ENCODE data around the gene DIPK1C. TPM values are rescaled to one million over a fixed set of nuclear protein-coding genes. Genes with fewer than 3 reads are reported as not detected.

The DIPK1C gene
- total and polyA plus RNA-seq, 9 of the 15 experiments (the other 6 are each of a cell fraction or from before 2014, with no cell fraction given): 0.04 to 0.32 (median 0.15) TPM; not detected in 2

DNA sequence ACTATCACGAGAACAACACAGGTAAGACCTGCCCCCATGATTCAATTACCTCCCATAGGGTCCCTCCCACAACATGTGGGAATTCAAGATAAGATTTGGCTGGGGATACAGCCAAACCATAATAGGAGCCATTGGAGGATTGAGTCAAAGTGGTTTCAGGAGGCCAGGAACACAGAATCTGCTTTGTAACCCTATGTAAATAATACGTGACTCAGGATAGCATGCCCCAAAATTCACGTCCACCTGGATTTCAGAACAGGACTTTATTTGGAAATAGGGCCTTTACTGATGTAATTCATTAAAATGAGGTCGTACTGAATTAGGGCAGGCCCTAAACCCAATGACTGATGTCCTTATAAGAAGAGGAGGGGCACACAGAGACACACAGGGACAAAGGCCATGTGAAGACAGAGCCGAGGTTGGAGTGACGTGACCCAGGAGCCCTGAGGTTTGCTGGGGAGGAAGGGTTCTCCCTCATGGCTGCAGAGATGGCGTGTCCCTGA, 23.1 kb upstream of the DIPK1C start (continued):
- TF ChIP-seq, protein P1, sequence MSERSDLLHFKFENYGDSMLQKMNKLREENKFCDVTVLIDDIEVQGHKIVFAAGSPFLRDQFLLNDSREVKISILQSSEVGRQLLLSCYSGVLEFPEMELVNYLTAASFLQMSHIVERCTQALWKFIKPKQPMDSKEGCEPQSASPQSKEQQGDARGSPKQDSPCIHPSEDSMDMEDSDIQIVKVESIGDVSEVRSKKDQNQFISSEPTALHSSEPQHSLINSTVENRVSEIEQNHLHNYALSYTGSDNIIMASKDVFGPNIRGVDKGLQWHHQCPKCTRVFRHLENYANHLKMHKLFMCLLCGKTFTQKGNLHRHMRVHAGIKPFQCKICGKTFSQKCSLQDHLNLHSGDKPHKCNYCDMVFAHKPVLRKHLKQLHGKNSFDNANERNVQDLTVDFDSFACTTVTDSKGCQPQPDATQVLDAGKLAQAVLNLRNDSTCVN (CRISPR knock-in tag; IDR thresholded peaks at IDR 0.05): no peak
- TF ChIP-seq, protein P2, sequence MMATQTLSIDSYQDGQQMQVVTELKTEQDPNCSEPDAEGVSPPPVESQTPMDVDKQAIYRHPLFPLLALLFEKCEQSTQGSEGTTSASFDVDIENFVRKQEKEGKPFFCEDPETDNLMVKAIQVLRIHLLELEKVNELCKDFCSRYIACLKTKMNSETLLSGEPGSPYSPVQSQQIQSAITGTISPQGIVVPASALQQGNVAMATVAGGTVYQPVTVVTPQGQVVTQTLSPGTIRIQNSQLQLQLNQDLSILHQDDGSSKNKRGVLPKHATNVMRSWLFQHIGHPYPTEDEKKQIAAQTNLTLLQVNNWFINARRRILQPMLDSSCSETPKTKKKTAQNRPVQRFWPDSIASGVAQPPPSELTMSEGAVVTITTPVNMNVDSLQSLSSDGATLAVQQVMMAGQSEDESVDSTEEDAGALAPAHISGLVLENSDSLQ (IDR thresholded peaks at IDR 0.05): peak; percentile 65
- TF ChIP-seq MTA3 (IDR thresholded peaks at IDR 0.05; ENCODE audit: borderline replicate concordance) (no peak), ZNF75A (CRISPR knock-in tag; IDR thresholded peaks at IDR 0.05) (no peak), GATA2 (CRISPR knock-in tag; IDR thresholded peaks at IDR 0.05) (peak; percentile 65; the same call in 1 of the 2 replicates), MYBL2 (IDR thresholded peaks at IDR 0.05; ENCODE audit: low read depth) (no peak), MYBL2 (CRISPR knock-in tag; IDR thresholded peaks at IDR 0.05; ENCODE audit: borderline replicate concordance) (no peak), ZNF77 (CRISPR knock-in tag; IDR thresholded peaks at IDR 0.05) (no peak), STAT5A (IDR thresholded peaks at IDR 0.05; ENCODE audit: borderline replicate concordance, low read length) (peak; percentile 36; the same call in 1 of the 2 replicates), ZNF79 (CRISPR knock-in tag; IDR thresholded peaks at IDR 0.05; ENCODE audit: low read depth) (no peak), ZNF707 (CRISPR knock-in tag; conservative IDR thresholded peaks at IDR 0.05) (no peak), HDGF (IDR thresholded peaks at IDR 0.05) (no peak), KAT8 (IDR thresholded peaks at IDR 0.05; ENCODE audit: low read depth) (no peak), NFXL1 (CRISPR knock-in tag; IDR thresholded peaks at IDR 0.05) (no peak), NEUROD1 (IDR thresholded peaks at IDR 0.05; ENCODE audit: borderline replicate concordance, low read depth, low read length, partially characterized antibody) (no peak), CC2D1A (IDR thresholded peaks at IDR 0.05) (0 out of 2 replicates have a peak, but pooled peaks have one; percentile 35)
- TF ChIP-seq, protein P3, sequence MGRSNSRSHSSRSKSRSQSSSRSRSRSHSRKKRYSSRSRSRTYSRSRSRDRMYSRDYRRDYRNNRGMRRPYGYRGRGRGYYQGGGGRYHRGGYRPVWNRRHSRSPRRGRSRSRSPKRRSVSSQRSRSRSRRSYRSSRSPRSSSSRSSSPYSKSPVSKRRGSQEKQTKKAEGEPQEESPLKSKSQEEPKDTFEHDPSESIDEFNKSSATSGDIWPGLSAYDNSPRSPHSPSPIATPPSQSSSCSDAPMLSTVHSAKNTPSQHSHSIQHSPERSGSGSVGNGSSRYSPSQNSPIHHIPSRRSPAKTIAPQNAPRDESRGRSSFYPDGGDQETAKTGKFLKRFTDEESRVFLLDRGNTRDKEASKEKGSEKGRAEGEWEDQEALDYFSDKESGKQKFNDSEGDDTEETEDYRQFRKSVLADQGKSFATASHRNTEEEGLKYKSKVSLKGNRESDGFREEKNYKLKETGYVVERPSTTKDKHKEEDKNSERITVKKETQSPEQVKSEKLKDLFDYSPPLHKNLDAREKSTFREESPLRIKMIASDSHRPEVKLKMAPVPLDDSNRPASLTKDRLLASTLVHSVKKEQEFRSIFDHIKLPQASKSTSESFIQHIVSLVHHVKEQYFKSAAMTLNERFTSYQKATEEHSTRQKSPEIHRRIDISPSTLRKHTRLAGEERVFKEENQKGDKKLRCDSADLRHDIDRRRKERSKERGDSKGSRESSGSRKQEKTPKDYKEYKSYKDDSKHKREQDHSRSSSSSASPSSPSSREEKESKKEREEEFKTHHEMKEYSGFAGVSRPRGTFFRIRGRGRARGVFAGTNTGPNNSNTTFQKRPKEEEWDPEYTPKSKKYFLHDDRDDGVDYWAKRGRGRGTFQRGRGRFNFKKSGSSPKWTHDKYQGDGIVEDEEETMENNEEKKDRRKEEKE (IDR thresholded peaks at IDR 0.05; ENCODE audit: borderline replicate concordance in 1 of 2, control insufficient read depth in 1 of 2, low read depth in 2 of 2, low read length in 1 of 2): no peak
- TF ChIP-seq, protein P4, sequence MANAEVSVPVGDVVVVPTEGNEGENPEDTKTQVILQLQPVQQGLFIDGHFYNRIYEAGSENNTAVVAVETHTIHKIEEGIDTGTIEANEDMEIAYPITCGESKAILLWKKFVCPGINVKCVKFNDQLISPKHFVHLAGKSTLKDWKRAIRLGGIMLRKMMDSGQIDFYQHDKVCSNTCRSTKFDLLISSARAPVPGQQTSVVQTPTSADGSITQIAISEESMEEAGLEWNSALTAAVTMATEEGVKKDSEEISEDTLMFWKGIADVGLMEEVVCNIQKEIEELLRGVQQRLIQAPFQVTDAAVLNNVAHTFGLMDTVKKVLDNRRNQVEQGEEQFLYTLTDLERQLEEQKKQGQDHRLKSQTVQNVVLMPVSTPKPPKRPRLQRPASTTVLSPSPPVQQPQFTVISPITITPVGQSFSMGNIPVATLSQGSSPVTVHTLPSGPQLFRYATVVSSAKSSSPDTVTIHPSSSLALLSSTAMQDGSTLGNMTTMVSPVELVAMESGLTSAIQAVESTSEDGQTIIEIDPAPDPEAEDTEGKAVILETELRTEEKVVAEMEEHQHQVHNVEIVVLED (CRISPR knock-in tag; IDR thresholded peaks at IDR 0.05): no peak
